EH (cell line): Measurements from ENCODE around the gene TXNL1.
"Not testable (repeated sequence)": the region's sequence is repeated elsewhere in the genome, so short reads cannot be mapped to it uniquely, and the experiment has no call there.

Experiments used
- DNase-seq: peaks from one replicate; pipeline ENCODE4 v3.0.0-alpha.2; 2015; ENCODE audit warnings: low read depth

Gene TXNL1

GRCh38 chr18:56645415-56646016 is 7.1 kb upstream of the TXNL1 start:
- DNase-seq, result peak; percentile 11

DNA sequence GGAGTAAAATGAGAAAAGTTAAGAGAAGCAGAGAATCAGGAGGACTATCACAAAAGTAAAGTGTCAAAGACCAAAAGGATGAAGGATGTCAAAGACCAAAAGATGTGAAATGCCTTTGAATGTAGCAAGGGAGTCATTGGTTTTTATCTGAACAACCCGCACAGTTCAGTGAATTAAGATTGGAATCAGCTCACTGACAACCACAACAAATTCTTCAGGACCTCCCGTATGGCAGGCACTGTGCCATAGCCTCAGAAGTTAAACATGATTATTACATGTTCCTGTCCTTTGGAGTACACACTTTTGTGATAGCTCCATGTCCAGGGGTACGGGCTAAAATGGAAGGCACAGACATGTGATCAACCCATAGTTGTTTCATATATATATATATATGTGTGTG is 5.0 kb upstream of the TXNL1 start:
- no peak for DNase-seq

DNA sequence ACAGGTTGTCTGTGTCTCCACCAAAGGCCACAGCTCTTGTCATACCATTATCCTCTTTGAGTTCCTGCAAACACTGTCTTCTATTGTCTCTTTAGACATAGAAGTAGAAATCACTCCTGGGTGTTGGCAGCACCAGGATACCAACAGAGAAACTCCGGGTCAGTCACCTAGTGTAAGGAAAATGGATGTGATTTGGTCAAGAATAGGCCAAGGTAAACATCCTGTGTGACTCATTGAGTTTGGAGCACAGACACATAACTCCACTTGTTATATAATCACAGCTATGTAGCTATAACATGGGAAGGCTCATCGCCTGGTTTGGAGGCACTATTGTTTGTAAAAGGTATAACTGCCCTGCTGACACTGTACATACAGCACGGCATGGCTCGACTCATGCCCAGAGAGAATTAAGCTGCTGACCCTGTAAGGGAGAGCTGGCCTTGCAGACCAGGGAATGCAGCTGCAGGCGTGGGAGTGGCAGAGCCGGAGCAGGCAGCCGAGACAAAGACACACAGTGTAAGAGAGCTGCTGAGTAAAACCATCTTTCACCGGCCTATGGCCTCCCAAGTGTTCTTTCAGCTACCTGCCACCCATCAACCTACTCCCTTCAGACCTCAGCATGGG is 3.4 kb upstream of the TXNL1 start:
- peak; percentile 71 for DNase-seq

- DNase-seq, result no peak
These were observed 1.2 kb upstream of the TXNL1 start for GRCh38 chr18:56639571-56639970.

GRCh38 chr18:56639104-56639381 is 651 bp upstream of the TXNL1 start:
- no peak for DNase-seq

- DNase-seq, result no peak
These were observed 621 bp downstream of the TXNL1 start for GRCh38 chr18:56637711-56638231.

- DNase-seq, result peak; percentile 19
These were observed 1.2 kb downstream of the TXNL1 start for GRCh38 chr18:56637176-56637575.

GRCh38 chr18:56635007-56635406 is 3.4 kb downstream of the TXNL1 start:
- no peak for DNase-seq

DNA sequence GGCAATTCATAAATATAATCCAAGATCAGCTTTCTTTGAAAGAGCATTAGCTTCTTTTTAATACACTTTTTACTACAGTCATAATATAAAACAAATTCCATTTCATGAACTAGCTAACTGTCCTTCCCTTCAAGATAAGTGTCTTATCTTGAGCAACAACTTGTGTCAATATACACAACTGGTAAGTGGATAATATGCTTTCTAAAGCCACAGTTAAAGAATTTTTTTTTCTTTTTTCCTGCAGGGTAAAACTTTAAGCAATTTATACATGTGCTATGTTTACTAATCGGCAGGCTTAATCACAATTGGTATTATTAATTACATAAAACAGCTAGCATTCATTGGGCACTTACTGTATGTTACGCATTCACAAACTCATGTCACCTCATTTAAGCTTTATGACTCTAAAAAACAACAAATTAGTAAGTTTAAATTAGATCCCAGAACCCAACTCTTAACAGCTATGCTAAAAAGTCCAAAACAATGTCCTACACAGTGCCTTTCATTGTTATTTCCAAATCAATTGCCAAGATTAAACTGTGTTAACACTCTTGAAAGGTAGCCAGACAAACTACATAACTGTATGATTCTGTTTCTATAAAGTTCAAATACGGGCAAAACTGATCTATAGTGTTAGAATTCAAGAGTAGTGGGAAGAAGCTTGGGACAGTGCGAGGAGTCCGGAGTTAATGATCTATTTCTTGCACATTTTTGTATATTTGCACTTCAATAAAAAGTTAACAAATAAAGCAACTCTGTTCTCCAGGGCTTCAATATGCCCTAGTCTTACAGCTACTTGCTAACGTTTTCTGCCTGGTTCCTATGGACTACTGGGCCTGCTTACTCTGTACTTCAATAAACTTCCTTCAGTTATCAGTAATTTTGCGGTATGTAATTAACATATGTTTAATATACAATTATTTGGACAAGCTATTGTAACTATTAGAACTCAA is 6.0 kb downstream of the TXNL1 start:
- DNase-seq, result no peak

- DNase-seq, result peak; percentile 25
These were observed 10.4 kb downstream of the TXNL1 start for GRCh38 chr18:56627991-56628390.

DNA sequence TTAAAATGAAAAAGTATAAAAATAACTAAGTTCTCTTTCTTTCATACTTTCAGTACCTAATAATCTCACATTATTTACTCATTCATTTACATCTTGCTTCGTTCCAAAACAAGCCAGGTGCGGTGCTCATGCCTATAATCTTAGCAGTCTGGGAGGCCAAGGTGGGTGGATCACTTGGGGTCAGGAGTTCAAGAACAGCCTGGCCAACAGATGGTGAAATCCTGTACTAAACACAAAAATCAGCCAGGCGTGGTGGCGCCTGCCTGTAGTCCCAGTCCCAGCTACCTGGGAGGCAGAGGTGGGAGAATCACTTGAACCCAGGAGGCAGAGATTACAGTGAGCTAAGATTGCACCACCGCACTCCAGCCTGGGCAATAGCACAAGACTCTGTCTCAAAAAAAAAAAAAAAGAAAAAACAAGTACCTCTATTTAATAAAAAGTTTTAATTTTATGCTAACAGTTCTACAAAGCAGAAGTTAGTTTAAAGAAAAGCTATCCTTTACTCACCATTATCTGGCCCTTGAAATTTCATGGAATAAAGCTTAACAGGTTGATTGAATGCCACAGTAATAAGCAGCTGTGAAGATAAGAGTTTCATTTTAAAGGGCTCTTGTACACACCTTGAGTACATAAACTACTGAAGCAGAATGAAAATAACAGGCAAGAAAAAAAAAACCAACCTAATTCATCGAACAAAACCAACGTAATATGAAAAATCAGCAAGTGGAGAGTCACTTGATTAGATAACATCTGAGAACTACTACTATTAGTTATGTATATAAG is 22.5 kb downstream of the TXNL1 start:
- no peak for DNase-seq

- no peak for DNase-seq
These were observed 31.8 kb downstream of the TXNL1 start for GRCh38 chr18:56606618-56607017.

DNA sequence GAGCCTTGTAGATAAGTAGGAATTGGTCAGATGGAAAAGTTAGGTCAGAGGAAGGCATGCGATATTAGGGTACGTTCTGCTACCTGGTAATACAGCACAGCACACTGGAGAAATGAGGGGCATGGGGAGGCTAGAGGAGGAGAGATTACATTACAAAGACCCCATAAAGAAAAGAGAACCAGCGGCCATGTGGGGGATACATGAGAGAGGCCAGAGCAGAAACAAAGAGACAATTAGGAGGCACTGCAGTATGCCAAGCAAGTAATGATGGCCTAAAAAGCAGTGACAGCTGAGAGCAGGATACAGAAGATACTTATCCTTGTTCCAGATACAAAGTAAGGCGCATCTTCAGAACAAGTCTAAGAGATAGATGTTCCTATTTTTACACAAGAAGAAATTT is 40.0 kb downstream of the TXNL1 start:
- no peak for DNase-seq

DNA sequence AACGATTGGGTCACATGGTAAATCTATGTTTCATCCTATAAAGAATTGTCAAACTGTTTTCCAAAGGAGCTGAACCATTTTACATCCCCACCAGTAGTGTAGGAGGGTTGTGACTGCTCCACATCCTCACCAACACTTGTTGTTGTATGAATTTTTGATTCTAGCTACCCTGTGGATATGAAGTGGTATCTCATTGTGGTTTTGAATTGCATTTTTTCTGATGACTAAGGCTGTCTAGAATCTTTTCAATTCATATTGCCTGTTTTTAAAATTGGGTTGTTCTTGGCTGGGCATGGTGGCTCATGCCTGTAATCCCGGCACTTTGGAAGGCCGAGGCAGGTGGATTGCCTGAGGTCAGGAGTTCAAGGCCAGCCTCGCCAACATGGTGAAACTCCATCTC is 44.5 kb downstream of the TXNL1 start:
- peak; percentile 56 for DNase-seq

DNA sequence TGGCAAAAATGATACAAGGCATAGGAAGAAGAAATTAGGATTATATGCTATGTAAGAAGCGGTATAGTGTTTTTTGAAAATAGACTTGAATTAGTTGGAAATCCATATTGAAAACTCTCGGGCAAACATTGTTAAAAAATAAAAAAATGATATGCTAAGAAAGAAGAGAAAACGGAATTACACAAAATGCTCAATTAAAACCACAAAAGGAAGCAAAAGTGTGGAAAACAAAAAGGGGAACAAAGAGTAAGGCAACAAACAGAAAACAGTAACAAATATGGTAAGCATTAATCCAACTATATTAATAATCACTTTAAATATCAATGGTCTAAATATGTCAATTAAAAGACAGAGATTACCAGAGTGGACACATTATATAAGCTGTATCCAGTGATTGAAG is 58.4 kb downstream of the TXNL1 start:
- DNase-seq, result no peak

DNA sequence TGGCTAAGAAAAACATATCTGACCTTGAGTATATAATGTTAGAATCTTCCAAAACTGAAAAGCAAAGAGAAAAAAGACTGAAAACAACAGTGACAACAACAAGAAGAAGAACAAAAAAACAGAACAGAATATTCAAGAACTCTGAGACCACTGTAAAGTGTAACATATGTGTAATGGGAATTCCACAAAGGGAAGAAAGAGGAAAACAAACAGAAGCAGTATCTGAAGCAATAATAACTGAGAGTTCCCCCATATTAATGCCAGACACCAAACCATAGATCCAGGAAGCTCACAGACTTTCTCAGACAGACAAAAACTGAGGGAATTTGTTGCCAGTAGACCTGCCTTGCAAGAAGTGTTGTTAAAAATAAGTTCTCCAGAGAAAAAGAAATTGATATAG is 58.9 kb downstream of the TXNL1 start:
- no peak for DNase-seq

DNA sequence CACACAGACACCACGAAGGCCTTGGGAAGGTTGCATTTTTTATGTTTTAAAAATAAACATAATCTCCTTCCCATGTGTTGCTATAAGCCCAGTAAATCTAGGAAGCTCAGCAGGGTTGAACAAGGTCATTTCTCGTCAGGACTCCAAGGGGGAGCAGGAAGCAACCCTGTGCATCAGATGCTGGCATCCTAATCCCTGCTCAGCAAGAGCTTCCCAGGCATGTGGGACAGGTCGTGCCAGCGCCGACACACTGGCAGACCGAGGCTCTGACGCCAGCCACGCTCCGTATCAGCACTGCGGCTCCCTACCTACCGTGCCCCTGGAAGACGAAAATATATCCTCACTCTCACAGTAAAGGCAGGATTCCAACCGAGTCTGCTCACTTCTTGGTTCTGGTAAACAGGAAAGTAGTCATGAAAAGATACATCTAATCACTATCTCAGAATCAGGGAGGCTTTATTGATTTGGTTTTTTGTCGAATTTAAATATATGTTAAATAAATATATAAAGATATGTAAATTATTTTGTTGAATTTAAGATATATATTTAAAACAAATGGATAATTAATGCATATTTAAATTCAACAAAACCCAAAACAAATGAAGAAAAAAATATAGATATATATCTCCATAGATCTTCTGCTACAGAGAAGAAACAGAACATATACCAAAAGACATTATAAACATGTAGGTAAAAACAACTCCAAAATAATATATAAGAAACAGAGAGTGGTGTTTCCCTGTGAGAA is 61.4 kb downstream of the TXNL1 start:
- DNase-seq, result peak; percentile 45

DNA sequence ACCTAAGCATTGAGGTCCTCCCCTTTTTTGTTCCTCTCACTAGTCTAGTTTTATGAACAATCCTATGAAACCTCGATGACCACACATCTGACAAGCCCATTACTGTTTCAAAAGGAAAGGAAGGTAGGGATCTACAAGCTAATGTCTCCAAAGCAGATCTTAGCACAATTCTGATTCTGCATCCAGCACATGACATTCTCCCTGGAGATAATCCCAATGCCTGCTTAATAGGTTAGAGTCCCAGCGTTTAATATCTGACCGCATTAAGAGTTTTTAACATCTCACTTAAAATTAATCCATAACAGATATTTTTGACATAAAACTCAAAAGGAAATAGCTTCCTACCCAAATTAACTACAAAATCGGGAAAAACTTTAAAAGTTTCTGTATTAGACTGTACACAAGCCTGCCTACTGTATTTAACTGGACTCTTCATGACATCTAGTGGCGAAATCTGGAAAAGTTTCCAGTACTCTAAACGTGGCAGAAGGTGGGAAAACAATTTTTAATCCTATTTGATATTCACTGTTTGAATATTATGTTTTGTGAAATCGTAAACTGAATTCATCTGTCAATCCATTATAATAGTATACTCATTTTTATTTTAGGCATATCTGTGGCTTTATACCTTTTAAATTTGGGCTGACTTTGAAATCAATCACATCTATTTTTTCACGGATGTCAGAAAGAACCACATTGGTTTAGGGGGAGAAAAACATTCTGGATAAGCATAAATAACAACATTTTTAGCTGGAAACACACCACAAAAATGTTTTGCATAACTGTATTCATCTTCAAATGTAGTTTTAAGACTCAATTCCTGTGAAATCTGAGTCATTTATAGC is 62.4 kb downstream of the TXNL1 start:
- DNase-seq, result peak; percentile 67

DNA sequence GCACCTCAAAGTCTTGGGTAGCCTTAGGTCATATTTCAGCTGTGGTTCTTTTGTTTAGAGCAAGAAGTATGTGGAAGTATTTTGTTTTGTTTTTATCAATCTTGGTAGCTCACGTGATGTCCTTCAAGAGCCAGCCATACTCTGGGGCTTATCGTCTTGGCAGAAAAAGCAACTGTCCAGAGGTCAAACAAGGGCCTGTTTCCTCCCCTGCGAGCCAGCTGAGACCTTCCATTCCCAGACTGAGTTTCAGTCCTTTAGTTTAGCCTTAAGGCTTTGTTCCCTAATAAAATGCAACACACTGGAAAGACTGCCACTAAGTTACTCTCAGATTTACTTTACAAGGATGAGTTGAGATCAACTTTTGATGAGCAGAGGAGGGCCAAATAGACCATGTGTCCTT is 63.5 kb downstream of the TXNL1 start:
- DNase-seq, result peak; percentile 65

DNA sequence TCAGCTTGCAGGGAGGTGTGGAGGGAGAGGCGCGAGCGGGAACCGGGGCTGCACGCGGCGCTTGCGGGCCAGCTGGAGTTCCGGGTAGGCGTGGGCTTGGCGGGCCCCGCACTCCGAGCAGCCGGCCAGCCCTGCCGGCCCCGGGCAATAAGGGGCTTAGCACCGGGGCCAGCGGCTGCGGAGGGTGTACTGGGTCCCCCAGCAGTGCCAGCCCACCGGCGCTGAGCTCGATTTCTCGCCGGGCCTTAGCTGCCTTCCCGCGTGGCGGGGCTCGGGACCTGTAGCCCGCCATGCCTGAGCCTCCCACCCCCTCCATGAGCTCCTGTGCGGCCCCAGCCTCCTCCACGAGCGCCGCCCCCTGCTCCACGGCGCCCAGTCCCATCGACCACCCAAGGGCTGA is 66.1 kb downstream of the TXNL1 start:
- DNase-seq, result not testable (repeated sequence)

DNA sequence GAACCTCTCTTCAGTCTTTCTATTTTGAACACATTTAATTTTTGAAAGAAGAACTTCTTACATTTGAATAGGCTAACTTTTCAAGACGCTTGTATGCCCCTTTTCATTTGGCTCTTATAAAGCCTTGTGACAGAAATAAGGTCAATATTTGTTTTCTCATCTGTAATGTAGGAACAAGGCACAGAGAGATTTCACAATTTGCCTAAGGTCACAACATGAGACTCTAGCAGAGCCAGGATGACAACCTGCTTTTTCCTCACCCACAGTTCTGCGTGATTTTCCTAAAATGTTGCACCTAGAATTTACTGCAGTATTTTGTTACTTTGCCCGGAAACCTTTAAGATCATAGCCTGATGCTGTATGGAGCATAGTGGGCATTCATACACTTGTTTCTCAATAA is 67.4 kb downstream of the TXNL1 start:
- no peak for DNase-seq
